Smooth muscle cell of the brain vasculature (primary cell): ENCODE data around the gene MED8.
"Not testable (repeated sequence)": the region's sequence is repeated elsewhere in the genome, so short reads cannot be mapped to it uniquely, and the experiment has no call there.

Experiments used
- DNase-seq: peaks from one replicate; pipeline ENCODE4 v3.0.0-alpha.2; 2012; ENCODE audit warnings: low read depth, low spot score

The MED8 gene

DNA sequence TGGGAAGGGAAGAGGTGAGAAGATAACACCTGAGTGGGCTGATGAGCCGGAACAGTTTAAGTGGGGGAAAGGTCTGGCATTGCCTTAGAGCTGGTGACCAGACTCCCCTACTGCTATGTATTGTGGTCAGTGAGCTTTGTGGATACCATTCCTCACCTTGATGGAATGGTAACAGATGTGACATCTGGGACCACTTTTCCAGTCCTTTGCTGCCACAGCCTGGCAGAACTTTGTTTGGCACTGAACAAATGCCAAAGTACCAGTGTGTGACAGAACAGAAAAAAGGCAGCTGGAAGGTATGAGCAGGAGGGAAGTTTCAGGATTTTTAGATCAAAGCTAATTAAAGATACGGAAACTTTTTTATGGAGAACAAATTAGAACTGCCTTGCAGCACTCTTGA, 6.2 kb downstream of the MED8 start:
- no peak for DNase-seq

DNA sequence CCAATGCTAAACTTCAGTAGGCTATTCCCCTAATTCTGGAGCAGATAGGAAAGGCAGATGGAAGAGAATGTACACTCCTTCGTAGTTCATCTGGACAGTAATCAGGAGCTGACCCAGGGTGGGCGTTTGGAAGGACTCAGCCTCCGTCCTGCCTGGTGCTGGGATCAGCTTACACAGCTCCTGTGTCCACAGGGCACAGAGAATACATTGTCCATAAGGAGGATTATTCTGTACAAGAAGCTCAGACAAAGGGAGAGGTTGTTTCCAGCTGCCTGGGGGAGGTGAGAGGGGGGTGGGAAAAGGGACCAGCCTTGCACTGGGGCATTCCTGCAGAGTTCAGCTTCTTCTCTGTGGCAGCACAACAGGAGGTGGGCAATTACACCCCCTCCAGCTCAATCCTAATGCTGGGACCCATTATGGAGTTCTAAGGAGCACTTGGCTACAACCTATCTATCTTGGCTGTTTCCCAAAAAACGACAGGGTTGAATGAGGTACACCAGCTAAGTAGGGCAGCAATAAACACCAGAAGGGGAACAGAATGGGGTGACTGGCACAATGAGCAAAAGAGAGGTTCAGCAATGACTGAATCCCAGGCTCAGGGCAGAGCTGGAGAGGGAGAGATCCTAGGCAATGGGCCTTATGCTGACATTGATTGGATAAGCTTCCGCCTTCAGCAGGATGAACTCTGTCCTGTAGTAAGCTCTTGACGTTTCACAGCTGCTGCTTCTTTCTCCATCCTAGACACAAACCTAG, 7.4 kb downstream of the MED8 start:
- no peak for DNase-seq

DNA sequence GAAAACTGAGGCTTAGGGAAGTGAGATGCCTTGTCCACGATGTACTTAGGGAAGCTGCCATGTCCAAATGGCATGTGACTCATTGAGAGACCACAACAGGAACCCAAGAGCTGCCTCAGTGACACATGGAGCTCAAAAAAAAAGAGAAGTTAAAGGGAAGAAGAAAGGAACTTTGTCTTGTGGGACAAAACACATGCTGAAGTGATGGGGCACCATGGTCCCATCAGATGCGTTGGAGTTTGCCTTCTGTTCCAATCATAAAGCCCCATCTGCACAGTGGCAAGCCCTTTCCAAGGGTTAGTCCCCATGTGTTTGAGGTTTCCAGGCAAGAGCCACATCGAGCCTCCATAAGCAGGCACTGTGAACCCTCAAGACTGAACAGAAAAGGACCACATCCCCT, 8.0 kb downstream of the MED8 start:
- DNase-seq: no peak

DNA sequence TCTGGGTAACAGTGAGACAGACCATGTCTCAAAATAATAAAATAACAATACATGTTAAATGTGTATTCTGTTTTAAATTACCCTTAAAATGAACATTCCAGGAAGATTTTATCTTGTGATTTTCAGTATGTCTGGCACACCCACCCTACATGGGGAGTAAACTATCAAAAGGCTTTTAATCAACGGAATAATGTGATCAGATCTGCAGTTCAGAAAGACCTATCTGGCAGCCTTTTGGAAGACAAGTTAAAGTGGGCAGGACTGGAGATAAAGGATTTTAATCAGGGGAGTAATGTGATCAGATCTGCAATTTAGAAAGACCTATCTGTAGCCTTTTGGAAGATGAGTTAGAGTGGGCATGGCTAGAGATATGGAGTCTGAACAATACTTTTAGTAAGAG, 10.1 kb downstream of the MED8 start:
- DNase-seq: no peak

DNA sequence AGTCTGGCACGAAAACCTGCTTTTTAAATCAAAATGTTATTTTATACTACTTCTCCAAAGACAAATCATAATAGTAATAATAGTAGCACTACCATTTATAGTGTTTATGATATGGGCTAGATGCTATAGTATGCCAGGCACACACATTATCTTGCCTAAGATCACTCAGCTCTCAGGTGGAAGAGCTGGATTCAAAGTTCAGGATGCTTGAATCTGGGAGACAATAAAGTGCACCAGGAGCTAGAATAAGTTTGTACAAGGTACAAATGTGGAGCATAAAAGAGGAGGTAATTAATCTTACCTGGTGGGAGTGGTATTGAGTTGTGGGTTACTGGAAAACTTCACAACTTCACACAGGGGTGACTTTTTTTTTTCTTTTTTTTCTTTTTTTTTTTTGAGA, 11.8 kb downstream of the MED8 start:
- DNase-seq: no peak

DNA sequence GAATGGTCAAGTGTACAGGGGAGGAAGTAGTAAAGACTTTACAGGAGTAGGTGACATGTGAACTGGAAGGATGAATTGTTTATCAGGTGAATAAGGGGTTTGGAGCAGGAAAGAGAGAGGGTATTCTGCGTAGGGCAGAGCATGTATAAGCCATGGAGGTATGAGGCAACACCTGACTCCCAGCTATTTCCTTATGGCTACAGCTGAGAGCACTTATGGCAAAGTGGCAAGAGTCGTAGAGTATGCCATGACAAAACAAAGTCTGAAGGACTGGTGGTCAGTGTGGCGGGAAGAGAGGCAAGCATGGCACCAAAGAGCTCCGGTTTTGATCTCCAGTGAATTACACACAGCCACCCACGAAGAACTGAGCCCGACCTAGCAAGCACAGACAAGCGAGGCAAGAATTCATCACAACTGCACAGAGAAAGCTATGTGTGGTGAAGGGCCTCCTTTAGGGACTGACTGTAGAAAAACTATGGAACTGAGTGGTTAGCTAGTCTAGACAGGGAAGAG, 12.8 kb downstream of the MED8 start:
- DNase-seq: no peak

DNA sequence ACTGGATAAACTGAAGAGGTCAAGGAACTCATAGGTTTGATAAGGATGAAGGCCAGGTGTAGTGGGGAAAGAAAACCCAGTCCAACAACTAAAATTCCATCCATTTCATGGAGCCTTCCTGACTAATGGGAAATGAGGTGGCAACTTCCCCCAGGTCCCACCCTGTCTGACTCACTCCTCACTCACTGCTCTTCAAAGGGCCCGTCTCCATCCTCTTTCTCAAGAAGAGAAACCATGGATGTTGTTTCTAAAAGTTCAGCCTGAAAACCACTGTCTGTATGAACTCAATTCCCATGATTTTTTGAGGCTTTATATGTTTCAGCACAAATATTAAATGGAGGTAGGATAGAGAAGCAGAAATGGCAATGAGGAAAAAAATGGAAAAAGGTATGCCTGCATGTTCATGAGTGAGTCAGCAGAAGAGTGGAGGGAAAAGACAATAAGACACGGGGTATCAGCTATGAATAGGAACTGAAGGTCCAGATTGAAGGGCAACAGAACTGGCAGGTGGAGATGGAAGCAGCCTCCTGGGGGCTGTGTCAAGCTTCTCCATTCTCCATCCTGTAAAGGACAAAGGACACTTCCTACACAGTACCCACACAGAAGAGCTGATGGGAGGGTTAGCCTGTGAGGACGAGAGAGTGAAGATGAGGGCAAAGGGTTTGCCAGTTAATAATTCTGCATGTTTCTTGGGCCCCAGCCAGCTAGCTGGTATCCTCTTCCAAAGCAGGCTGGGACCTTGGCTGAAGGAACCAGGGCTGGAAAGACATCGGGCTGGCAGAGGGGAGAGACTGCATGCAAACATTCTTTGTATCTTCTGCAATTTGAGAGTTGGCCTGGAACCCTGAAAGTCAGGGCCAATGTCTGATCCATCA, 16.3 kb downstream of the MED8 start:
- no peak for DNase-seq

DNA sequence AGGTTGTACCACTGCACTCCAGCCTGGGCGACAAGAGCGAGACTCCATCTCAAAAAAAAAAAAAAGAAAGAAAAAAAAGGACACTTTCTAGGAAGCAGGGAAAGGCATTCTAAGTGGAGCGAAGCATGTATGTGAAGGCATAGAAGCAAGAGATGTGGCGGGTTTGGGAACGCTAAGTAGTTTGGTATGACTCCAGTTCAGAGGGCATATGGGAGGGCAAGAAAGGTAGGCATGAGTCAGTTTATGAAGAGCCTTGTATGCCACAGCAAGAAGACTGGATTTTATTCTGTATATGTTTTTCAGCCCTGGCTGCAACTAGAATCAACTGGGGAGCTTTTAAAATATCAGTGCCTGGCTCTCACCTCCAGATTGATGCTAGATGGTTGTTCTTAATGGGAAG, 17.4 kb downstream of the MED8 start:
- DNase-seq: no peak

DNA sequence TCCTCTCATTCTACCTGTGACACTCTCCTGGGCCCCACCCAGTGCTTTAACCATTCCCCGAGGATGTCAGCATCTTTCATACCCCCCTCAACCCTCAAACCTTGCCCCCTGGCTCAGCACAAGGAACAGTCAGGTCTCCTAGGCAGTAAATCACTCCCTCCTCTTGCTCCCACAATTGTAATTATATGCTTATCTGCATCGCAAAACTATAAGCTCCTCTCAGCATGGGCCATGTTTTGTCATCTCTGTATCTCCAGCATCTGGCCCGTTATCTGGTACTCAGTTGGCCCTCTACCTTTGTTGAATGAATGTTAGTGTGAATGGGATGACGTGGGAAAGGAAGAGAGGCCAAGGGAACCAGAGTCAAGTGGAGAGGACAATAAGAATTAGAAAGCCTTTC, 19.0 kb downstream of the MED8 start:
- DNase-seq: no peak

DNA sequence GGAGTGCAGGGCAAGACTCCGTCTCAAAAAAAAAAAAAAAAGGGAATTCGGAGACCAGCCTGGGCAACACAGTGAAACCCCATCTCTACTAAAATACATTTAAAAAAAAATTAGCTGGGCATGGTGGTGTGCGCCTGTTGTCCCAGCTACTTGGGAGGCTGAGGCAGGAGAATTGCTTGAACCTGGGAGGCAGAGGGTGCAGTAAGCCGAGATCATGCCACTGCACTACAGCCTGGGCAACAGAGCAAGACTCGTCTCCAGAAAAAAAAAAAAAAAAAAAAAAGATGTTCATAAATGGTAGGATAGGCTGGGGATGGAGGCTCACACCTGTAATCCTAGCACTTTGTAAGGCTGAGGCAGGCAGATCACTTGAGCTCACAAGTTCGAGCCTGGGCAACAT, 19.8 kb downstream of the MED8 start:
- not testable (repeated sequence) for DNase-seq

DNA sequence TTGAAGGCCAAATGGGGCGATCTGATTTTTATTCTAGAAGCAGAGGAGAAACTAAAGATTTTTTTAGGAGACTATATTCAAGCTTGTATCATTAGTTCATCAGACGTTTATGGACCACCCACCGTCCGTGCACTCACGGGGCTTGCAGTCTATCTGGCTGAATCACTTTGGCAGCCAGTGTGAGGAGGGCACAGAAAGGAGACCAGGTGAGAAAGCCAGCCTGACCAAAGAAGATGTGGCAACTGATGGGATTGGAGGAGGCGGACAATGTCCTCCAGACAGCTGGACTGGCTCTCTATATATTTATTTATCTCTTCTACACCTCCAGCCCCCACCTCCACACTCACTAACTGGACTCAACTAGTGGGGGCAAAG, 21.0 kb downstream of the MED8 start:
- no peak for DNase-seq

DNA sequence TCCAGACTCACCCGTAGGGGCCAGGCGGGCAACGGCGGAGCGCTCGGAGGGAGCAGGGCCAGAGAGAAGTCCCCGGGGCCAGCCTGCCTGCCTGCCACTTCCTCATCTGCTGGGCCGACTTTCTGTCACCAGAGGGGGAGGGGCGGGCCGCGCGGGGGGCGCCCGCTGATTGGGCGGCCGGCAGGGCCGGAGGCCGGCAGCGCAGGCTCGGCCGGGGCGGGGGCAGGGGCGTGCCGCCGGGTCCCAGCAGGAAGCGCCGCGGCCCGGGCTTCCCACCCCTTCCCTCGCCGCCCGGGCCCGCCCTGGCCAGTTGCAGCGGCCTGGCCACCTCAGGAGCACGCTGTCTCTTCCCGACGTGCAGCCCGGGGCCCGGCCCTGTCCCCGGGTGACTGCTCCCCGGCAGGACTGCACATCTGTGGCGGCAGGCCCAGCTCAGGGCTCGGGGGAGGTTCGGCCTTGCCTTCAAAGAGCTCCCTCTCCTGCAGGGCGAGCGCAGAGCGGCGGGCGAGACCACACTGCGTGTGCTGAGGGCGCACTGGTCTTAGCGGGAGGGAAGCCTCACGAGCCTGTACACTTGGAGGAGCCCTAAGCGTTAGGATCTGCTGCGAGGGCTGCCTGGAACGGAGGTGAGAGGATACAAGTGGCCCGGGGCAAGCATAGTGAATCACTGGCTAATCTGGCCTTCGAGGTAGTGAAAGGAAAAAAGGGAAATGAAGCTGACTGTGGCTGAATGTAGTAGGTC, 21.5 kb downstream of the MED8 start, which contains the start of gene ELOVL1:
Gene ELOVL1 (minus strand): TSS at position 108 of the 742 bp plus-strand sequence. CDS start 2,402 bp downstream, outside the sequence.
- peak; percentile 57 for DNase-seq

DNA sequence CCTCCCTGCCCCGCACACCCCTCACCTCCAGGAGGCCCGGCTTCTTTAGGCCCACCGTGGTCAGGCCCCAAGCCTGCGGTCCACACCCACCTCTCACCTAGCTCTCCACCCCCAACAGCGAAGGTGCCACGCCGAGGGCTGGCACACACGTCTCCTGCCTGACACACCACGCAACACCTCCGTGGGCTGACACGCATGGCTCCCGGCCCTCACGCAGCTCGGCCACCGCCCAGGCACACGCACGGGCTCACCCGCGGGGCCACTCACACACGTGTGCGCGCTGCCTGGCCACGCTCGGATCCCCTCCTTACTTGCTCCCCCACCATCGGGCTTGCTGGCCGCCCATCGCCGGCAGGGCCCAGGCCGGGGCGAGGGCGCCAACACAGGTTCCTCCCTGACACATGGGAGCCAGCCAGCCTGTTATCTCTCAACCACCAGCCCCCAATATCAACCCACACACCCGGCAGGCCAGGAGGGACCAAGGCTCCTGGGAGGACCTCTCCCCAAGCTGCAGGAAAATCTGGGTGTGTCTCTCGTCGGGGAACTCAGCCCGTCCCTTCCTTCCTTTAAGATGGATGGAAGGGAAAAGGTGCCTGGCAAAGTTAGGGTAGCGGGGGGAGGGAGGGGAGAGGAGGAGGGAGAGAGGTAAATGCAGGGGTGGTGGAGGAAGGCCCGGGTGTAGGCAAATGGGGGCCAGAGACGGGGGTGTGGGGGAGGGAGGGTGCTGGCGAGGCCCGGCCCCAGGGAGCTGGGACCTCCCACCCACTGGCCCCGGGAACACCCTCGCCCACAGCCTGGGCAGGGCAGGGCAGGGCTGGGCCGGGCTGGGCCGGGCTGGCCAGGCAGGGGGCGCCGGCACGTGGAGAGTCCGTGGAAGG, 22.3 kb downstream of the MED8 start:
- DNase-seq: no peak

DNA sequence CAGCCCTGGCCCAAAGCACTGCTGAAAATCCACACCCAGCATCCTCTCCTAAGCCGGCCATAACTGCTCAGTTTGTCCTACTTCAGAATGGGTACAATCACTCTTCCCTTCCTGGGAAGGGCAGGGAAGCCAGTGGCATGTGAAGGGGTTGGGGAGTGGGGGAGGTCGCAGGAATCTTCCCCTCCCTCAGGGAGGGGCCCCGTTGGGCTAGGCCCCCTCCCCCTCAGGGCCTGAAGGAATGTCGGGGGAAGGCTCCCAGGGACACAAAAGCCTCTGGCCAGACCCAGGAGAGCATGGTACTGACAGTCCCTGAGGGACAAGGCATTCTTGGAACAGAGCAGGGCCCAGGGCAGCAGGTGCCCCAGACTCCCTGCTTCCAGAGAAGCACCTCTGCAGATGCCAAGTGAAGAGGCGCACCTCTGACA, 23.0 kb downstream of the MED8 start:
- no peak for DNase-seq

DNA sequence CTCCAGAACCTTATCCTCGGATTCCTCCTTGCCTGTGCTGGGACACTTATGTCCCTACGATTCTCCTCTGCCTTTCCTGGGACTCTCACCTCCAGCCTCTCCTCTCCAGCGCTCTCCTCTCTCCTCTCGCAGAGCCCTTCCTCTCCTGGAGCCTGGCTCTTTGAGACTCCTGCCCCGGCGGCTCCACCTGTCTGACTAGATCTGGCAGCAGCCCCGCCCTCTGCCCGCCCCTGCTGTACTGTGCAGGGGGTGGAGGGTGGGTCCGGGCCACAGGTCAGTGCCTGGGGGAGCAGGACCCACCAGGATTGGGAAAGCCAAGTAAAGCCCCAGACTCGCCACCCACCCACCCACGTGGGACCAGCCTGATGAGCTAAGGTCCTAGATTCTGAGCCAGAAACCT, 23.4 kb downstream of the MED8 start:
- no peak for DNase-seq

DNA sequence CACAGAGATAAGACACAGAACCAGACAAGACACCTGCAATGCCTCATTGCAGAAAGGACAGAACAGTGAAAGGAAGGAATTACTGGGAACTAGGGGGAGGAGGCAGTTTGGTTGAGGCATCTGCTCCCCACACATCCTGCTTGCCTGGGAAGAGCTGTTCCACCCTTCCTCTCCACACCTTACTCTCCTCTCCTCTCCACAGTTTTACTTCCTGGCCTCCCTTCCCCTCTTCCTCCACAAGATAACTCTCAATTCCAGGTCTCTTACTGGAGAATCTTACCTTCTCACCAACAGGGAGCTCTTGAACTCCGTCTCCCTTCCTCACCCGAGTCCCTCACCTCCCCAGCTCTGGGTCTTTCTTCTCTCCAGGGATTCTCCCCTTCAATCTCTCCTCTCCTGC, 23.9 kb downstream of the MED8 start:
- no peak for DNase-seq

DNA sequence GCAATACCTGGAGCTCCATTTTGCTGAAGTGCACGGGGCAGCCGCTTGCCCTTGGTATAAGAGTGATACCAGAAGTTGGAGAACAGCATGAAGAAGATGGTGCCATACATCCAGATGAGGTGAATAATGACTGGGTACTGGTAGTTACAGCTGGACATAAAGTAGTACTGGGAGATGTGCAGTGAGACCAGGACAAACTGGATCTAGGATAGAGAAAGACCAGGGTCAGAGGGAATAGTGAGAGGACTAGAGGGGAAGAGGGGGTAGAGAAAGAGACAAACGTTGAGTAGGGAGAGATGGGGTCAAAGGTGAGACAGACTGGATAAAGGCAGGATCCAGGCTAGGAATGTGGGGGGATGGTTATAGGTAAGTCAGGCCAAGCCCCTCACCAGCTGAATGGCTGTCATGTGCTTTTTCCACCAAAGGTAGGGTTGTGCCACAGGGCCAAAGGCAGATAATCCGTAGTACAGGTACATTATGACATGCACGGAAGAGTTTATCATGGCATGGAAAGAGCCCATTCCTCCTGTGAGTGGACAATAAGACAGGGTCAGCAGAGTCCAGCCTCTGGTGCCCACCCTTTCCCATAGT, 25.6 kb downstream of the MED8 start:
- no peak for DNase-seq

DNA sequence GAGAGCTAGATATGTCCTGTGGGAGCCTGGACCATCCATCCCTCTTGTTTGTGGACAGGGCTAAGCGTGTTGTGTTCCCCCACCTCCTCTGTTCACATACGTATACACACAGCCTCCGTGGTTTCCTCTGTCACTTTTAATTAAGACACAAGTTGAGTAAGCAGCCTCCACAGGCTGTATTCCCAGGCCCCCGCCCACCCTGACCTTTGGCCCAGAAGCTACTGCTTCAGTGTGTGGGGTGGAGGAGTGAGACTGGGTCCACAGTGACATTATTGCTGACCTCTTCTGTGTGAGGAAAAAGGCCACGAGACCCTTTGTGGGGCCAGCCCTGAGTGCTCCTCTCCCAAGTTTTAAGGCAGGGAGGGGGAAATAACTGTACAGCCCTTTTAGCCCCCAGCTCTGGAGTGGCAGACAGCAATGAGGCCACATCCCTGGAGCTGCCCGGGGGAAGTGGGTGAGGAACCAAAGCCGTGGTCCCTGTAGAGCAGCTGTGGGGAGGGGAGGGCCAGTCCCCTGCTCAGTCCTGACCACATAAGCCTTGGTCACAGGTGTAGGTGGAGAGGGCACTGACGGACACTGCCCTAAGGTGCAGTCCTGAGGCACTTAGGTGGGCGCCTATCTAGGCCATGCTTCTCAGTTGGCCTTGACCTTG, 26.2 kb downstream of the MED8 start:
- DNase-seq: no peak

DNA sequence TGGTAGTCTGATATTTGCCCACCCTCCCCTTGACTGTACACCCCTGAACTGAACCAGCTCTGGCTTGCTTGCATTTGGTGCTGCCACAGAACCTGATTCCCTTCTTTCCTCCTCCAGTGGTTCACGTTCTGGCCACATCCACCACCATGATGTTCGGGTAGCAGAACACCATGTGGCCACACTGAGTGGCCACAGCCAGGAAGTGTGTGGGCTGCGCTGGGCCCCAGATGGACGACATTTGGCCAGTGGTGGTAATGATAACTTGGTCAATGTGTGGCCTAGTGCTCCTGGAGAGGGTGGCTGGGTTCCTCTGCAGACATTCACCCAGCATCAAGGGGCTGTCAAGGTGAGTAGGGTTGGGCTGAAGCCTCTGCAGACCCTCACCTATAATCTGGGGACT, 29.0 kb downstream of the MED8 start:
- no peak for DNase-seq

DNA sequence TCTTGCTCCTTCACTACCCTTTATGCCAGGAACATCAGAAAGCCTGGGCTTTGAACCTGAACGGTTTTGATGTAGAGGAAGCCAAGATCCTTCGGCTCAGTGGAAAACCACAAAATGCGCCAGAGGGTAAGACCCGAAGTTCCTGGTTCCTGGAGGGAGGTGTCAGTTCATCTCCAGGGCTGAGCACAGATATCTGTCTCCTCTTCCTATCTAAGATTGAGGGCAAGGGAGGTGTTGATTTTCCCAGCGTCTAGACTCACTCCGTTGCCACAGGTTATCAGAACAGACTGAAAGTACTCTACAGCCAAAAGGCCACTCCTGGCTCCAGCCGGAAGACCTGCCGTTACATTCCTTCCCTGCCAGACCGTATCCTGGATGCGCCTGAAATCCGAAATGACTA, 29.9 kb downstream of the MED8 start:
- DNase-seq: no peak
